DMS153 (cell line): ENCODE results near the gene FCRL2.
"Not testable (repeated sequence)": the region's sequence is repeated elsewhere in the genome, so short reads cannot be mapped to it uniquely, and the experiment has no call there.

Source experiments
- DNase-seq: peaks from one replicate; lab custom pipeline; 2025; lab: John Stamatoyannopoulos, UW

The FCRL2 gene

DNA sequence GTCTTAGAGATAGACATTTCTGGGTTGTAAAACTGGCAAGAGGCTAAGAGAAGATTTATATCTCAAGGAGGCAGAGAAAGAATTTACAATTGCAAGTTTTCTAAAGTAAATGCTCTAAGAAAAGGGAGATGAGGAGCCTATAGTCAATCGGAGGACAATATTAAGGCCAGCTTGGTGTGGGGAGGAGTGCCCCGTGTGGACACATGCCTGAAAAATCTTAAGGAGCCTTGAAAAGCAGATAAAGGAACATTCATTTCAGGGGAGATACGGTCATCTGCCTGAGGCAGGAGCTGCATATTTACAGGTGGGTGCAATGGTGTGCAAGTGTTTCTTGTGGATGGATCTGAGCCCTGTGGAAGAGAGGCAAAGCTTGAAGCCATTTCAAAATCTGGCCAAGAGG lies 25.6 kb downstream of the FCRL2 start:
- DNase-seq, result no peak

DNA sequence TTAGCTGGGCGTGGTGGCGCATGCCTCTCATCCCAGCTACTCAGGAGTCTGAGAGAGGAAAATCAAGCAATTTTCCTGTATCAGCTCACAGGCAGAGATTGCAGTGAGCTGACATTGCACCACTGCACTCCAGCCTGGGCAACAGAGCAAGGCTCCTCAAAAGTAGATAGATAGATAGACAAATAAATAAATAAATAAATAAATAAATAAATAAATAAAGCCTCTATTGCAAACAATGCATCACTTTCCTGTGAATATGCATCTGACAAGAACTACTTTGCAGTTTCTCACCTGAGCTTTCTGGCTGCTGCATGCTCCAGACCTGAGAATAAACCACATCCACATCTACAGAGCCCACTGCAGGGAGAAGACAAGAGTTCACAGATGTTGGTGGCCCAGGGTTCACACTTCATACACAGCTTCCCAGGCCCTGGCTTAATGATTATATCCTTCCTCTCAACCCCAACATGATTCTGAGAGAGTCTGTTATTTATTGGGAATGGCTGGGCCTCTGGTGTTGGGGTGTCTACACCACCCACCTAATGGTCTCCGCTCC lies 28.6 kb downstream of the FCRL2 start:
- DNase-seq, result no peak

GRCh38 chr1:157739229-157739901 lies 37.6 kb downstream of the FCRL2 start:
- DNase-seq, result no peak

- not testable (repeated sequence) for DNase-seq
These were observed 40.9 kb downstream of the FCRL2 start for GRCh38 chr1:157735991-157736390.

DNA sequence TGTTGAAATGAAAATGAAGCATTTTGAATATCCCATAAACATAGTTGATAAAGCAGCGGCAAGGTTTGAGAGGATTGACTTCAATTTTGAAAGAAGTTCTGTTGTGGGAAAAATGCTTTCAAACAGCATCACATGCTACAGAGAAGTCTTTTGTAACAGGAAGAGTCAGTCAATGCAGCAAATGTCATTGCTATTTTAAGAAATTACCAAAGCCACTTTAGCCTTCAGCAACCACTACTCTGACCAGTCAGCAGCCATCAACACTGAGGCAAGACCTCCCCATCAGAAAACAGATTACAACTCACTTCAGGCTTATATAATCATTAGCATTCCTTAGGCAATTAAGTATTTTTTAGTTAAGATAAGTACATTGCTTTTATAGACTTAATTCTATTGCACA lies 42.6 kb downstream of the FCRL2 start:
- DNase-seq, result no peak

DNA sequence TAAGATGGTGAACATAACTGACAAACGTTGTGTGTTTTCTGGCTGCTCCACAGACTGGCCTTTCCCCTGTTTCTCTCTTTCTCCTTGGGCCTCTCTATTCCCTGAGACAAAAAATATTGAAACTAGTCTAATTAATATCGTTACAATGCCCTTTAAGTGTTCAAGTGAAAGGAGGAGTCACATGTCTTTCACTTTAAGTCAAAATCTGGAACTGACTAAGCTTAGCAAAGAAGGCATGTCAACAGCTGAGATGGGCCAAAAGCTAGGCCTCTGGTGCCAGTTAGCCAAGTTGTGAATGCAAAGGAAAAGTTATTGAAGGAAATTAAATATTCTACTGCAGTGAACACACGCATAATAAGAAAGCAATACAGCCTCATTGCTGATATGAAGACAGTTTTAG lies 44.2 kb downstream of the FCRL2 start:
- DNase-seq, result no peak

DNA sequence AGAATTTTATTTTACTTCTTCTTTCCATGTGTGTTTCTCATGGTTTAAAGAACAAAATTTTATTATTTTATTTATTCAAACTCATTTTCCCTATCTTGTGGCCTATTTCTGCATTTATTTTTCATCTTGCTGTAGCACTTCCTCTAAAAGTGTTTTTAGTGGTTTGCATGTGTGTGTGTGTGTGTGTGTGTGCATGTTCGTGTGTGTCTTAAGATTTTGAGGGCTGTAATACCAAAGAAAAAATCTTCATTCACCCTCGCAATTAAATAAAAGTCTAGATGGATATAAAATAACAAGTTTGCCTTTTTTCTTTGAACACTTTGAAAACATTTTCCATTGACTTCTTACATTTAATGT lies 51.7 kb downstream of the FCRL2 start:
- DNase-seq, result no peak

GRCh38 chr1:157724537-157725220 lies 52.3 kb downstream of the FCRL2 start:
- DNase-seq, result no peak

- DNase-seq, result no peak
These were observed 53.8 kb downstream of the FCRL2 start for GRCh38 chr1:157723157-157723556.

GRCh38 chr1:157721985-157722384 lies 54.9 kb downstream of the FCRL2 start:
- no peak for DNase-seq

DNA sequence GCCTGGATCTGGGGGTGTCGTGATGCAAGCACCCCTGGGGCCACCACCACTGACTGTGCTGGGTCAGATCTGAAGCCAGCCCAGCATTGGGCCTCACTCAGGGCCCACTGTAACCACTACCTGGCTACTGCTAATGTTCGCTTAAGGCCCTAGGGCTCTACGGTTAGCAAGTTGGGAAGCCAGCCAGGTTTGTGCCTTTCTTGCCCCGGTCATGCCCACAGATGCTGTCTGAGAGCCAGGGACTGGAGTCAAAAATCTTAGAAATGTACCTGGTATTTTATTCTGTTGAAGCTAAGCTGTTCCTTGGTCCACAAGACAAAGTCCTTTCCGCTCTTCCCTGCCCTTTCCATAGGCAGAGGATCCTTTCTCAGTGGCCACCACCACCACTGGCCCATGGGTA lies 61.2 kb downstream of the FCRL2 start:
- DNase-seq, result no peak

- DNase-seq, result no peak
These were observed 65.1 kb downstream of the FCRL2 start for GRCh38 chr1:157711802-157712201.

GRCh38 chr1:157704878-157705277 lies 72.1 kb downstream of the FCRL2 start:
- no peak for DNase-seq

DNA sequence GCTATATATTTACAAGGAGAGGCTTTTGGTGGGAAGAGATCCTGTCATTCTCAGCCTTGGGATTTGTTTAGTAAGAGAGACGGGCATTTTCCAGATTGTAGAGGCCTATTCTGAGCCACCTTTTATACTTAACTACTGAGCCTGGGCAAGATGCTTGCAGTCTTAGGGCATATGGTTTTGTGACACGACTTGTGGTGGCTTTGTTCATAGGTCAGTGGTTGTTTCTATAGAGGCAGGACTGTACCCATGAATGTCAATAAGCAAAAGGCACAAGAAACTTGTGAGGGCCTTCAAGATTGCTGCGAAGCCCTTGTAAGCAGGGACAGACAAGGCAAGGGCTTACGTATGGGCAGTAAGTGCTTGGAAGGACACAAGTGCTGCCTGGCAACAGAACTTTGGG lies 73.0 kb downstream of the FCRL2 start:
- no peak for DNase-seq

- DNase-seq, result no peak
These were observed 74.6 kb downstream of the FCRL2 start for GRCh38 chr1:157702308-157702825.

GRCh38 chr1:157700732-157701131 lies 76.2 kb downstream of the FCRL2 start, which contains the start of gene FCRL3:
FCRL3 (minus strand) TSS chr1:157700769; CDS start chr1:157700489, 280 bp downstream.
- no peak for DNase-seq

DNA sequence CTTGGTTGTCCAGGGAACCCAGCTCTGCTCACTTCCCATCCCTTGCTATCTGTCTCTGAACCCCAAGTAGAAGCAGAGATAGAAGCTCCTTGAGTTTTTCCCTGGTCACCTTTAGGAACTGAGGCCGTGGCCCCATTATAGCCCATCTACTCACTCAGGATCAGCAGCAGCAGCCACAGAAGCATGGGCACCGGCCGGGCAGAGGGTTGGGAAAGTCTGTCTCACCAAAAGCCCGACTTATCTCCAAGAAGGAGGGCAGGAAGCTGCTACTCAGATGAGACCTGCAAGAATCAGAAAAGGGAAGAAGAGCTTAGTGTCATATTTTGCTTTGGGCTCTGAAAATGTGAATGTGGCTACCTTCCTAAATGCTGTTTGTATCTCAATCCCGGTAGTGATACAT lies 76.6 kb downstream of the FCRL2 start:
- no peak for DNase-seq

- no peak for DNase-seq
These were observed 79.0 kb downstream of the FCRL2 start for GRCh38 chr1:157697781-157698569.

DNA sequence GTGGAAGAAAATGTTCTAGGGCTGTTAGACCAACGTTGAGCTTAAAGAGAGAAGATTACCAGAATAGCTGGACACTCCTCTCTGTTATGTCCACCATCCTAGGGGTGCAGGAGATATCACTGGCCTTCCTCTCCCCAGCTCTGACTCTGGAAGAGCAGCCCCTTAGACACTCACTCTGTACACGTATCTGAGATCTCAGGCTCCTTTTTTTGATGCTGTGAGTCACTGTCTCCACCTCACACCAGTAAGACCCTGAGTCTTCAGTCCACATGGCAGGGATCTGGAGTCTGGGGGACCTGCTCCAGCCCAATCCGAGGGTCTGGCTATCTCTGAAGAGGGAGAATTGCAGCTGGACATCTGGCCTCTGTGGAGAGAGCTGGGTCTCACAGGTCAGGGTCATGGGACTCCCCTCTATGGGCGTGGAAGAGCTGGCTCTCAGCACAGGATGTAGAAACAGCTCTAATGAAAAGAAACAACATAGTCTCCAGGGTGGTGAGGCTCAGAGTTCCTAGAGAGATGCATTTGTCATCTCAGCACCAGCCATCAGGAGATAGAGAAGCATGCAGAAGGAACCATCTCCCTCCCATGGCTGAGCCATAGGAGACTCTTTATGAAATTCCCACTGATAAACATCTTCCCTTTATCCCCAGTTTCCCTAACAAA lies 79.8 kb downstream of the FCRL2 start:
- DNase-seq, result no peak
